H1 (cell line): ENCODE data around the gene TCEA3.

Source experiments
- BCL11A ChIP-seq, 2 experiments: IDR thresholded peaks; one replicate each; pipeline ENCODE4 v1.6.1; 2011; ENCODE audit warnings: low read depth in 2 of 2, low read length in 2 of 2, mild to moderate bottlenecking in 2 of 2
- BRCA1 ChIP-seq: IDR thresholded peaks from 2 replicates; pipeline ENCODE4 v1.6.1; 2012; ENCODE audit warnings: low read depth, low read length, improper control_type of control experiment
- CBX5 ChIP-seq: fragments of 300-800, 300-1000 bp; sonication (generic); IDR thresholded peaks from 2 replicates; pipeline ENCODE4 v1.7.1; 2016; ENCODE audit warnings: antibody characterized with exemption, low read length, low read depth
- HDAC2 ChIP-seq, 2 experiments: fragments of 300-600 bp in 1 of 2; sonication (generic) in 1 of 2; IDR thresholded peaks; 2 replicates each; pipeline ENCODE4 v1.6.1; 2011 to 2012; ENCODE audit warnings: low read depth in 2 of 2, low read length in 2 of 2, mild to moderate bottlenecking in 2 of 2, moderate library complexity in 2 of 2, borderline replicate concordance in 1 of 2, inconsistent platforms in 1 of 2
- MAFK ChIP-seq: IDR thresholded peaks from 2 replicates; pipeline ENCODE4 v1.6.1; 2012; ENCODE audit warnings: low read depth, mild to moderate bottlenecking, improper control_type of control experiment, low read length
- POLR2A ChIP-seq, 2 experiments: IDR thresholded peaks; 1 replicate in 1 of 2; 2 replicates in 1 of 2; pipeline ENCODE4 v1.6.1; 2011; ENCODE audit warnings: low read depth in 2 of 2, low read length in 2 of 2, mild to moderate bottlenecking in 2 of 2; ENCODE audit errors: control extremely low read depth in 1 of 2
- POLR2AphosphoS5 ChIP-seq: IDR thresholded peaks from 2 replicates; pipeline ENCODE4 v1.6.1; 2011; ENCODE audit warnings: low read depth, low read length
- RFX5 ChIP-seq: IDR thresholded peaks from 2 replicates; pipeline ENCODE4 v1.6.1; 2011; ENCODE audit warnings: low read depth, low read length, improper control_type of control experiment, borderline replicate concordance
- RXRA ChIP-seq: IDR thresholded peaks from 2 replicates; pipeline ENCODE4 v1.6.1; 2011; ENCODE audit warnings: low read depth, mild to moderate bottlenecking, low read length, moderate library complexity; ENCODE audit not compliant: insufficient read depth
- SP4 ChIP-seq: IDR thresholded peaks from 2 replicates; pipeline ENCODE4 v1.6.1; 2012; ENCODE audit warnings: low read length, inconsistent platforms
- TF ChIP-seq, protein P1 (sequence below), 3 experiments: IDR thresholded peaks; 1 replicate in 2 of 3; 2 replicates in 1 of 3; pipeline versions ENCODE4 v1.5.1 to v1.6.1; 2011; ENCODE audit warnings: low read length in 3 of 3, mild to moderate bottlenecking in 3 of 3, inconsistent platforms in 2 of 3, low read depth in 1 of 3, moderate library complexity in 1 of 3; ENCODE audit not compliant: insufficient read depth in 1 of 3; ENCODE audit errors: control extremely low read depth in 1 of 3

DNA sequence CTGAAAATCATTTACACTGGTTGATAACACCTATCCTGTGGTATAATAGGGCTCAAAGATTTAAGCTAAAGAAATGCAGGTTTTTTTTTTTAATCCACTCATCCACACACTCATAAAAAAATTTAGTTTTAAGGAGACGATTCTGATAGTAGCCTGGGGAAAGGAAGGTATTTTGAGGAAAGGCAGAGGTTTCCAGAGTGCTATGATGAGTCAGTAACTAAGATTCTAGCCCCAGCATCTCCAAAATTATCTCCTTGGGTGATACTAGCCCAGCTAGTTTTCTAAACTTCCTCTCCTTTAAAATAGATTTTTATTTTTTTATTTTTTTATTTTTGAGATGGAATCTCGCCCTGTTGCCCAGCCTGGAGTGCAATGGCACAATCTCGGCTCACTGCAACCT, 38.7 kb upstream of the TCEA3 start:
- TF ChIP-seq RXRA (no peak), BRCA1 (no peak), SP4 (no peak), BCL11A (IDR thresholded peaks at IDR 0.05; ENCODE audit: low read depth in 2 of 2, low read length in 2 of 2) (no peak), MAFK (no peak), HDAC2 (IDR thresholded peaks at IDR 0.05; ENCODE audit: borderline replicate concordance in 1 of 2, low read depth in 2 of 2, low read length in 2 of 2) (no peak), POLR2A (IDR thresholded peaks at IDR 0.05; ENCODE audit: control extremely low read depth in 1 of 2, low read depth in 2 of 2, low read length in 2 of 2) (no peak), CBX5 (no peak), RFX5 (no peak), POLR2AphosphoS5 (no peak)
- TF ChIP-seq, protein P1, sequence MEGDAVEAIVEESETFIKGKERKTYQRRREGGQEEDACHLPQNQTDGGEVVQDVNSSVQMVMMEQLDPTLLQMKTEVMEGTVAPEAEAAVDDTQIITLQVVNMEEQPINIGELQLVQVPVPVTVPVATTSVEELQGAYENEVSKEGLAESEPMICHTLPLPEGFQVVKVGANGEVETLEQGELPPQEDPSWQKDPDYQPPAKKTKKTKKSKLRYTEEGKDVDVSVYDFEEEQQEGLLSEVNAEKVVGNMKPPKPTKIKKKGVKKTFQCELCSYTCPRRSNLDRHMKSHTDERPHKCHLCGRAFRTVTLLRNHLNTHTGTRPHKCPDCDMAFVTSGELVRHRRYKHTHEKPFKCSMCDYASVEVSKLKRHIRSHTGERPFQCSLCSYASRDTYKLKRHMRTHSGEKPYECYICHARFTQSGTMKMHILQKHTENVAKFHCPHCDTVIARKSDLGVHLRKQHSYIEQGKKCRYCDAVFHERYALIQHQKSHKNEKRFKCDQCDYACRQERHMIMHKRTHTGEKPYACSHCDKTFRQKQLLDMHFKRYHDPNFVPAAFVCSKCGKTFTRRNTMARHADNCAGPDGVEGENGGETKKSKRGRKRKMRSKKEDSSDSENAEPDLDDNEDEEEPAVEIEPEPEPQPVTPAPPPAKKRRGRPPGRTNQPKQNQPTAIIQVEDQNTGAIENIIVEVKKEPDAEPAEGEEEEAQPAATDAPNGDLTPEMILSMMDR (IDR thresholded peaks at IDR 0.05; ENCODE audit: control extremely low read depth in 1 of 3, insufficient read depth in 1 of 3, low read depth in 1 of 3, low read length in 3 of 3): no peak
